SK-N-SH (cell line): ENCODE measurements around the gene TMED6. TPM values are rescaled to one million over a fixed set of nuclear protein-coding genes. Genes with fewer than 3 reads are reported as not detected.

Source experiments
- CTCF ChIA-PET: fragments of 300-600, 350-600 bp; formaldehyde crosslinking; extraction: SDS; loops from one replicate; lab custom pipeline; 2021; lab: Yijun Ruan, JAX
- POLR2A ChIA-PET: fragments of 350-600 bp; sonication (Branson Sonifier 250); formaldehyde crosslinking; extraction: SDS; loops from one replicate; lab custom pipeline; 2020; ENCODE audit warnings: antibody characterized with exemption, inconsistent platforms; lab: Yijun Ruan, JAX
- DNase-seq: peaks from one replicate; pipeline ENCODE4 v3.0.0; 2012
- H2AFZ ChIP-seq: fragments of 200-600 bp; sonication (generic); 2 replicates; pipeline ENCODE4 v1.8.1; 2016; ENCODE audit warnings: antibody characterized with exemption, mild to moderate bottlenecking, low read depth
- H3F3A ChIP-seq: fragments of 200-600 bp; sonication (generic); replicated peaks from 2 replicates; pipeline ENCODE3; 2016; ENCODE audit warnings: antibody characterized with exemption, mild to moderate bottlenecking; ENCODE audit not compliant: insufficient read depth
- H3K27ac ChIP-seq, 2 experiments: fragments of 200-500 bp in 1 of 2; fragments of 200-600 bp in 1 of 2; sonication (Bioruptor generic) in 1 of 2; sonication (generic), shearing (Covaris generic) in 1 of 2; 2 replicates each; pipeline versions ENCODE4 v1.5.1 to v1.6.1; 2014 to 2016; ENCODE audit warnings: low read depth in 2 of 2, inconsistent platforms in 1 of 2, low read length in 1 of 2, mild to moderate bottlenecking in 1 of 2, mixed read lengths in 1 of 2
- H3K27me3 ChIP-seq: fragments of 200-600 bp; sonication (generic), shearing (Covaris generic); 2 replicates; pipeline ENCODE4 v1.6.1; 2016; ENCODE audit warnings: mixed run types; ENCODE audit not compliant: insufficient read depth
- H3K36me3 ChIP-seq, 2 experiments: fragments of 200-500 bp in 1 of 2; fragments of 200-600 bp in 1 of 2; sonication (Bioruptor generic) in 1 of 2; sonication (generic) in 1 of 2; replicated peaks in 1 of 2; 2 replicates each; pipeline versions ENCODE3 to v1.5.1; 2014 to 2016; ENCODE audit warnings: low read length in 1 of 2, mild to moderate bottlenecking in 1 of 2; ENCODE audit not compliant: insufficient read depth in 2 of 2, control insufficient read depth in 1 of 2
- H3K4me1 ChIP-seq, 2 experiments: fragments of 200-500 bp in 1 of 2; fragments of 200-600 bp in 1 of 2; sonication (Bioruptor generic) in 1 of 2; sonication (generic), shearing (Covaris generic) in 1 of 2; 2 replicates each; pipeline versions ENCODE4 v1.5.1 to v1.6.1; 2014 to 2016; ENCODE audit warnings: low read depth in 1 of 2, low read length in 1 of 2, mixed run types in 1 of 2; ENCODE audit not compliant: insufficient read depth in 2 of 2, control insufficient read depth in 1 of 2
- H3K4me2 ChIP-seq: fragments of 200-600 bp; sonication (generic), shearing (Covaris generic); 2 replicates; pipeline ENCODE4 v1.6.1; 2017; ENCODE audit warnings: mixed run types
- H3K4me3 ChIP-seq, 2 experiments: fragments of 200-500 bp in 1 of 2; fragments of 200-600 bp in 1 of 2; sonication (Bioruptor generic) in 1 of 2; sonication (generic), shearing (Covaris generic) in 1 of 2; 2 replicates each; pipeline versions ENCODE4 v1.5.1 to v1.8.1; 2014 to 2016; ENCODE audit warnings: low read depth in 2 of 2, inconsistent platforms in 1 of 2, low read length in 1 of 2, mild to moderate bottlenecking in 1 of 2, mixed read lengths in 1 of 2, moderate library complexity in 1 of 2
- H3K79me2 ChIP-seq: fragments of 200-600 bp; sonication (generic); 2 replicates; pipeline ENCODE4 v1.8.1; 2017; ENCODE audit warnings: mild to moderate bottlenecking; ENCODE audit not compliant: insufficient read depth
- H3K9ac ChIP-seq: fragments of 200-600 bp; sonication (generic); 2 replicates; pipeline ENCODE4 v1.6.1; 2017; ENCODE audit warnings: mixed run types
- H3K9me2 ChIP-seq: fragments of 200-600 bp; sonication (generic); 2 replicates; pipeline ENCODE4 v1.6.1; 2017; ENCODE audit warnings: mixed run types
- H3K9me3 ChIP-seq: fragments of 200-600 bp; sonication (generic); 2 replicates; pipeline ENCODE4 v1.6.1; 2017; ENCODE audit warnings: mixed run types, mild to moderate bottlenecking, moderate library complexity
- H4K20me1 ChIP-seq: fragments of 200-600 bp; sonication (generic); 2 replicates; pipeline ENCODE4 v1.6.1; 2017; ENCODE audit warnings: mild to moderate bottlenecking, mixed run types; ENCODE audit not compliant: insufficient read depth
- CHD2 ChIP-seq: fragments of 150-350 bp; IDR thresholded peaks from 2 replicates; pipeline ENCODE4 v1.6.1; 2018; ENCODE audit warnings: low read length; ENCODE audit not compliant: partially characterized antibody
- EP300 ChIP-seq, 2 experiments: IDR thresholded peaks; 2 replicates each; pipeline versions ENCODE4 v1.4.0 to v1.6.1; 2012; ENCODE audit warnings: borderline replicate concordance in 1 of 2, low read depth in 1 of 2, low read length in 1 of 2
- JUND ChIP-seq: IDR thresholded peaks from 2 replicates; pipeline ENCODE4 v1.4.0; 2012
- POLR2AphosphoS5 ChIP-seq: IDR thresholded peaks from 2 replicates; pipeline ENCODE4 v1.6.1; 2012; ENCODE audit warnings: low read depth, low read length
- RXRA ChIP-seq: IDR thresholded peaks from 2 replicates; pipeline ENCODE4 v1.4.0; 2012; ENCODE audit warnings: low read depth, mild to moderate bottlenecking, borderline replicate concordance
- SIN3A ChIP-seq: IDR thresholded peaks from 2 replicates; pipeline ENCODE4 v1.6.1; 2012; ENCODE audit warnings: low read depth, mild to moderate bottlenecking, low read length, moderate library complexity, borderline replicate concordance
- YY1 ChIP-seq: IDR thresholded peaks from 2 replicates; pipeline ENCODE4 v1.4.0; 2012; ENCODE audit warnings: low read depth, mild to moderate bottlenecking
- WGBS: methylation state at CpG from one replicate; pipeline ENCODE4 v1.1.6; 2017; ENCODE audit warnings: low lambda C conversion rate; 5-methylcytosine and 5-hydroxymethylcytosine counted together
- polyA plus RNA-seq, 3 experiments: library from polyadenylated mRNA; depleted of rRNA; stranded (reverse); fragments of >200 nt; gene quantifications; 2 replicates each; pipeline ENCODE4 v1.2.3, GENCODE V29; 2012
- TF ChIP-seq, protein P1 (sequence below): IDR thresholded peaks from 2 replicates; pipeline ENCODE4 v1.4.0; 2012; ENCODE audit warnings: low read depth
- TF ChIP-seq, protein P2 (sequence below): IDR thresholded peaks from 2 replicates; pipeline ENCODE4 v1.4.0; 2012; ENCODE audit warnings: low read depth, borderline replicate concordance
- TF ChIP-seq, protein P3 (sequence below): IDR thresholded peaks from 2 replicates; pipeline ENCODE4 v1.4.0; 2012; ENCODE audit warnings: low read depth, borderline replicate concordance

Gene TMED6
- polyA plus RNA-seq, 1 of the 3 experiments (the other 2 are of a cell fraction), result not detected

DNA sequence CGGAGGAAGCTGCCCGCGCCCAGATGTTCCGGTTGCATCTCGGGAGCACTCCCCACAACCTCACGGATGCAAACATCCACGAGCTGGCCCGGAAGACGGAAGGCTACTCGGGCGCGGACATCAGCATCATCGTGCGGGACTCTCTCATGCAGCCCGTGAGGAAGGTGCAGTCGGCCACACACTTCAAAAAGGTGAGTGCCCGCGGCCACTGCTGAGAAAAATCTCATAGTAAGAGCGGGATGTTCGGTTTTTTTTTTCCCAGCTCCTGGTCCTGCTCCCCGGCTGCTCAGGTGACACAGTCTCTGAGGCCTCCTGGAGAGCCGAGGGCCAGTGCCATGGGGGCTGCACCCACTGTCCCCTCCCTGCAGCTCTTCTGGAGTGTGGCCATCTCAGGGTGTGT is 30.5 kb downstream of the TMED6 start:
- no peak overlapping the region for H3K27ac ChIP-seq
- CTCF ChIA-PET, result interaction anchor here (0.8 to 1.6 kb wide), 2 partner anchors 9 to 171 kb away, joined by 3 read pairs; no protein-coding TSS in a partner anchor

DNA sequence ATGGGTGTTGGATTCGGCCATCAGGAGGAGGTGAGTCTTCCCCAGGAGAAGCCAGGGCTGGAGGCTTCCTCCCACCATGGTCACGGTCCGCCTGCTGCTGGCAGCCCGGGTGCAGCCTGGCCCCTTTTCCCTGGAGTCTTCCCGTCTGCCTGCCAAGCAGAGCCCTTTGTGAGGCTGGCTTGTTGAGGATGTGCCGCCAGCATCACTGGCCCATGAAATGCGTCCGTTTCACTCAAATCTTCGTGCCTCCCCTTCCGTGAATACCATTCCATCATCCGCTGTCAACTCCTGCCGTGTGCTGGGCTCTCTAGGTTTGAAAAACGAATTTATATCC is 30.9 kb downstream of the TMED6 start:
- peaks cover 40% of the 10 kb centered on the region for H4K20me1 ChIP-seq
- H3K79me2 ChIP-seq, result peaks cover 56% of the 10 kb centered on the region

More for the DNA sequence above, 30.5 kb downstream of the TMED6 start:
- DNase-seq, result no peak
- Histone ChIP-seq H3K4me3 (no peak overlapping the region), H3K9me2 (no peaks in the 10 kb centered on the region), H4K20me1 (peaks cover 44% of the 10 kb centered on the region), H3K36me3 (peaks cover 50 to 84% of the 10 kb centered on the region in 2 experiments), H3K4me2 (no peak overlapping the region), H3K9me3 (no peaks in the 10 kb centered on the region), H3K79me2 (peaks cover 56% of the 10 kb centered on the region), H2AFZ (no peak overlapping the region), H3K9ac (no peak overlapping the region), H3K27me3 (no peaks in the 10 kb centered on the region), H3F3A (peaks cover 11% of the 10 kb centered on the region), H3K4me1 (peaks cover 0 to 17% of the 10 kb centered on the region in 2 experiments; a peak in 3 of 4 replicates)
- 97% methylated on average over 12 of the region's 22 CpGs for WGBS
- TF ChIP-seq POLR2AphosphoS5 (peak; percentile 35; the same call in 1 of the 2 replicates), YY1 (no peak), CHD2 (no peak), RXRA (no peak), JUND (no peak)
- POLR2A ChIA-PET, result no interaction called here

More for the DNA sequence above, 30.9 kb downstream of the TMED6 start:
- Histone ChIP-seq H3K4me3 (no peak overlapping the region), H3K36me3 (peaks cover 50 to 84% of the 10 kb centered on the region in 2 experiments), H3K9ac (no peak overlapping the region), H3K4me2 (no peak overlapping the region), H3K4me1 (peaks cover 0 to 13% of the 10 kb centered on the region in 2 experiments; a peak in 2 of 4 replicates), H2AFZ (no peak overlapping the region), H3K9me3 (no peaks in the 10 kb centered on the region), H3K27me3 (no peaks in the 10 kb centered on the region), H3F3A (peaks cover 11% of the 10 kb centered on the region), H3K9me2 (no peaks in the 10 kb centered on the region), H3K27ac (no peak overlapping the region)
- POLR2A ChIA-PET, result no interaction called here
- WGBS, result 97% methylated on average over 8 of the region's 13 CpGs
- CTCF ChIA-PET, result interaction anchor here (0.8 to 1.6 kb wide), 2 partner anchors 9 to 170 kb away, joined by 3 read pairs; no protein-coding TSS in a partner anchor
- DNase-seq, result no peak
- TF ChIP-seq RXRA (no peak), YY1 (no peak), SIN3A (no peak), EP300 (IDR thresholded peaks at IDR 0.05; ENCODE audit: borderline replicate concordance in 1 of 2, low read depth in 1 of 2, low read length in 1 of 2) (no peak)
- TF ChIP-seq, protein P1, sequence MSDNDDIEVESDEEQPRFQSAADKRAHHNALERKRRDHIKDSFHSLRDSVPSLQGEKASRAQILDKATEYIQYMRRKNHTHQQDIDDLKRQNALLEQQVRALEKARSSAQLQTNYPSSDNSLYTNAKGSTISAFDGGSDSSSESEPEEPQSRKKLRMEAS, result no peak
- TF ChIP-seq, protein P2, sequence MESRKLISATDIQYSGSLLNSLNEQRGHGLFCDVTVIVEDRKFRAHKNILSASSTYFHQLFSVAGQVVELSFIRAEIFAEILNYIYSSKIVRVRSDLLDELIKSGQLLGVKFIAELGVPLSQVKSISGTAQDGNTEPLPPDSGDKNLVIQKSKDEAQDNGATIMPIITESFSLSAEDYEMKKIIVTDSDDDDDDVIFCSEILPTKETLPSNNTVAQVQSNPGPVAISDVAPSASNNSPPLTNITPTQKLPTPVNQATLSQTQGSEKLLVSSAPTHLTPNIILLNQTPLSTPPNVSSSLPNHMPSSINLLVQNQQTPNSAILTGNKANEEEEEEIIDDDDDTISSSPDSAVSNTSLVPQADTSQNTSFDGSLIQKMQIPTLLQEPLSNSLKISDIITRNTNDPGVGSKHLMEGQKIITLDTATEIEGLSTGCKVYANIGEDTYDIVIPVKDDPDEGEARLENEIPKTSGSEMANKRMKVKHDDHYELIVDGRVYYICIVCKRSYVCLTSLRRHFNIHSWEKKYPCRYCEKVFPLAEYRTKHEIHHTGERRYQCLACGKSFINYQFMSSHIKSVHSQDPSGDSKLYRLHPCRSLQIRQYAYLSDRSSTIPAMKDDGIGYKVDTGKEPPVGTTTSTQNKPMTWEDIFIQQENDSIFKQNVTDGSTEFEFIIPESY, result no peak
- TF ChIP-seq, protein P3, sequence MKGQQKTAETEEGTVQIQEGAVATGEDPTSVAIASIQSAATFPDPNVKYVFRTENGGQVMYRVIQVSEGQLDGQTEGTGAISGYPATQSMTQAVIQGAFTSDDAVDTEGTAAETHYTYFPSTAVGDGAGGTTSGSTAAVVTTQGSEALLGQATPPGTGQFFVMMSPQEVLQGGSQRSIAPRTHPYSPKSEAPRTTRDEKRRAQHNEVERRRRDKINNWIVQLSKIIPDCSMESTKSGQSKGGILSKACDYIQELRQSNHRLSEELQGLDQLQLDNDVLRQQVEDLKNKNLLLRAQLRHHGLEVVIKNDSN, result no peak
